Liver (tissue), 3 donors: ENCODE measurements around the gene BEX5.

Experiments
- EGR1 ChIP-seq, 2 donors: IDR thresholded peaks; 2 replicates each; pipeline ENCODE4 v1.6.1; 2016 to 2018; ENCODE audit warnings: antibody characterized with exemption in 2 of 2, low read depth in 2 of 2
- FOXA1 ChIP-seq: IDR thresholded peaks from 2 replicates; pipeline ENCODE4 v1.6.1; 2016; ENCODE audit warnings: antibody characterized with exemption
- JUND ChIP-seq, 2 donors: IDR thresholded peaks; 2 replicates each; pipeline ENCODE4 v1.6.1; 2016; ENCODE audit warnings: antibody characterized with exemption in 2 of 2
- RAD21 ChIP-seq, 2 donors: IDR thresholded peaks; 2 replicates each; pipeline ENCODE4 v1.6.1; 2016; ENCODE audit warnings: antibody characterized with exemption in 2 of 2, mild to moderate bottlenecking in 2 of 2
- RXRA ChIP-seq, 2 donors: IDR thresholded peaks; 2 replicates each; pipeline ENCODE4 v1.6.1; 2017 to 2018; ENCODE audit warnings: antibody characterized with exemption in 2 of 2, mild to moderate bottlenecking in 1 of 2
- SP1 ChIP-seq: IDR thresholded peaks from 2 replicates; pipeline ENCODE4 v1.6.1; 2018; ENCODE audit warnings: antibody characterized with exemption, mild to moderate bottlenecking
- TAF1 ChIP-seq: conservative IDR thresholded peaks from 2 replicates; pipeline ENCODE4 v1.6.1; 2016; ENCODE audit warnings: antibody characterized with exemption, mild to moderate bottlenecking
- YY1 ChIP-seq: IDR thresholded peaks from 2 replicates; pipeline ENCODE4 v1.6.1; 2016; ENCODE audit warnings: antibody characterized with exemption, mild to moderate bottlenecking
- TF ChIP-seq, protein P1 (sequence below): fragments of 150-350 bp; IDR thresholded peaks from 2 replicates; pipeline ENCODE4 v1.5.1; 2017; ENCODE audit warnings: improper control_type of control experiment, low read depth, low read length; ENCODE audit not compliant: missing input control
- TF ChIP-seq, protein P2 (sequence below): IDR thresholded peaks from 2 replicates; pipeline ENCODE4 v1.6.1; 2016; ENCODE audit warnings: antibody characterized with exemption, mild to moderate bottlenecking
- TF ChIP-seq, protein P3 (sequence below): IDR thresholded peaks from 2 replicates; pipeline ENCODE4 v1.6.1; 2016; ENCODE audit warnings: antibody characterized with exemption
- TF ChIP-seq, protein P4 (sequence below): IDR thresholded peaks from 2 replicates; pipeline ENCODE4 v1.6.1; 2016; ENCODE audit warnings: antibody characterized with exemption
- donor health status: healthy.
- donor health status: healthy.

DNA sequence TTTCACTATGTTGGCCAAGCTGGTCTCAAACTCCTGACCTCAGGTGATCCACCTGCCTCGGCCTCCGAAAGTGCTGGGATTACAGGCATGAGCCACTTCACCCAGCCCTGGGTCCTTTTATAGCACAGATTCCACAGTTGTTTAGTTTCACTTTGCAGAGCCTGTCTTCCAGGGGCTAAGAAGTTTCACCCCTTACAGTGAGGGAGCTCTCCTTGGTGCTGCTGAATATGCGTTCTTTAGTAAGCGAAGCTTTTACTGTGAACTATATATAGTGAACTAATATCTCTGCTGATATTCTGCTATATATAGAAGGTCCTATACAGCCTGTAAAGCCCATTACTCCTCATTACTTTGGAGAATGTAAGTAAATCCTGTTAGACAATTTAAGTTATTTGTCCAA, 17.7 kb downstream of the BEX5 start:
- TF ChIP-seq, protein P1, sequence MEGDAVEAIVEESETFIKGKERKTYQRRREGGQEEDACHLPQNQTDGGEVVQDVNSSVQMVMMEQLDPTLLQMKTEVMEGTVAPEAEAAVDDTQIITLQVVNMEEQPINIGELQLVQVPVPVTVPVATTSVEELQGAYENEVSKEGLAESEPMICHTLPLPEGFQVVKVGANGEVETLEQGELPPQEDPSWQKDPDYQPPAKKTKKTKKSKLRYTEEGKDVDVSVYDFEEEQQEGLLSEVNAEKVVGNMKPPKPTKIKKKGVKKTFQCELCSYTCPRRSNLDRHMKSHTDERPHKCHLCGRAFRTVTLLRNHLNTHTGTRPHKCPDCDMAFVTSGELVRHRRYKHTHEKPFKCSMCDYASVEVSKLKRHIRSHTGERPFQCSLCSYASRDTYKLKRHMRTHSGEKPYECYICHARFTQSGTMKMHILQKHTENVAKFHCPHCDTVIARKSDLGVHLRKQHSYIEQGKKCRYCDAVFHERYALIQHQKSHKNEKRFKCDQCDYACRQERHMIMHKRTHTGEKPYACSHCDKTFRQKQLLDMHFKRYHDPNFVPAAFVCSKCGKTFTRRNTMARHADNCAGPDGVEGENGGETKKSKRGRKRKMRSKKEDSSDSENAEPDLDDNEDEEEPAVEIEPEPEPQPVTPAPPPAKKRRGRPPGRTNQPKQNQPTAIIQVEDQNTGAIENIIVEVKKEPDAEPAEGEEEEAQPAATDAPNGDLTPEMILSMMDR, result no peak
- TF ChIP-seq, protein P2, sequence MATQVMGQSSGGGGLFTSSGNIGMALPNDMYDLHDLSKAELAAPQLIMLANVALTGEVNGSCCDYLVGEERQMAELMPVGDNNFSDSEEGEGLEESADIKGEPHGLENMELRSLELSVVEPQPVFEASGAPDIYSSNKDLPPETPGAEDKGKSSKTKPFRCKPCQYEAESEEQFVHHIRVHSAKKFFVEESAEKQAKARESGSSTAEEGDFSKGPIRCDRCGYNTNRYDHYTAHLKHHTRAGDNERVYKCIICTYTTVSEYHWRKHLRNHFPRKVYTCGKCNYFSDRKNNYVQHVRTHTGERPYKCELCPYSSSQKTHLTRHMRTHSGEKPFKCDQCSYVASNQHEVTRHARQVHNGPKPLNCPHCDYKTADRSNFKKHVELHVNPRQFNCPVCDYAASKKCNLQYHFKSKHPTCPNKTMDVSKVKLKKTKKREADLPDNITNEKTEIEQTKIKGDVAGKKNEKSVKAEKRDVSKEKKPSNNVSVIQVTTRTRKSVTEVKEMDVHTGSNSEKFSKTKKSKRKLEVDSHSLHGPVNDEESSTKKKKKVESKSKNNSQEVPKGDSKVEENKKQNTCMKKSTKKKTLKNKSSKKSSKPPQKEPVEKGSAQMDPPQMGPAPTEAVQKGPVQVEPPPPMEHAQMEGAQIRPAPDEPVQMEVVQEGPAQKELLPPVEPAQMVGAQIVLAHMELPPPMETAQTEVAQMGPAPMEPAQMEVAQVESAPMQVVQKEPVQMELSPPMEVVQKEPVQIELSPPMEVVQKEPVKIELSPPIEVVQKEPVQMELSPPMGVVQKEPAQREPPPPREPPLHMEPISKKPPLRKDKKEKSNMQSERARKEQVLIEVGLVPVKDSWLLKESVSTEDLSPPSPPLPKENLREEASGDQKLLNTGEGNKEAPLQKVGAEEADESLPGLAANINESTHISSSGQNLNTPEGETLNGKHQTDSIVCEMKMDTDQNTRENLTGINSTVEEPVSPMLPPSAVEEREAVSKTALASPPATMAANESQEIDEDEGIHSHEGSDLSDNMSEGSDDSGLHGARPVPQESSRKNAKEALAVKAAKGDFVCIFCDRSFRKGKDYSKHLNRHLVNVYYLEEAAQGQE, result no peak
- no peak for TF ChIP-seq SP1
- no peak for TF ChIP-seq TAF1
- TF ChIP-seq EGR1 (IDR thresholded peaks at IDR 0.05; ENCODE audit: low read depth in 2 of 2), result no peak
- TF ChIP-seq RAD21 (IDR thresholded peaks at IDR 0.05), result no peak
- TF ChIP-seq, protein P3, sequence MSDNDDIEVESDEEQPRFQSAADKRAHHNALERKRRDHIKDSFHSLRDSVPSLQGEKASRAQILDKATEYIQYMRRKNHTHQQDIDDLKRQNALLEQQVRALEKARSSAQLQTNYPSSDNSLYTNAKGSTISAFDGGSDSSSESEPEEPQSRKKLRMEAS, result no peak
- no peak for TF ChIP-seq YY1
- TF ChIP-seq RXRA (IDR thresholded peaks at IDR 0.05), result no peak
- TF ChIP-seq FOXA1, result no peak
- TF ChIP-seq JUND (IDR thresholded peaks at IDR 0.05), result no peak
- TF ChIP-seq, protein P4, sequence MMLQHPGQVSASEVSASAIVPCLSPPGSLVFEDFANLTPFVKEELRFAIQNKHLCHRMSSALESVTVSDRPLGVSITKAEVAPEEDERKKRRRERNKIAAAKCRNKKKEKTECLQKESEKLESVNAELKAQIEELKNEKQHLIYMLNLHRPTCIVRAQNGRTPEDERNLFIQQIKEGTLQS, result no peak
